GM23338 (cell line): ENCODE data around the gene PAEP.

Experiments
- CREB1 ChIP-seq: fragments of 250-450 bp; sonication (Bioruptor Pico); IDR thresholded peaks from 2 replicates; pipeline ENCODE4 v1.5.0; 2020; ENCODE audit warnings: low read depth, mild to moderate bottlenecking, moderate library complexity
- CTCF ChIP-seq, 2 experiments: fragments of 200-600 bp in 1 of 2; sonication (generic) in 1 of 2; conservative IDR thresholded peaks; 2 replicates each; pipeline versions ENCODE4 v1.5.1 to v1.6.1; 2016 to 2017; ENCODE audit warnings: antibody characterized with exemption in 2 of 2, low read depth in 2 of 2, mild to moderate bottlenecking in 2 of 2, moderate library complexity in 1 of 2
- ETS1 ChIP-seq: IDR thresholded peaks from 2 replicates; pipeline ENCODE4 v1.6.1; 2016; ENCODE audit warnings: antibody characterized with exemption
- EZH2 ChIP-seq: fragments of 200-600 bp; sonication (generic); IDR thresholded peaks from one replicate; pipeline ENCODE4 v1.8.0; 2017; ENCODE audit warnings: antibody characterized with exemption, mild to moderate bottlenecking, low read depth; ENCODE audit not compliant: unreplicated experiment
- EZH2phosphoT487 ChIP-seq: fragments of 200-600 bp; sonication (generic); IDR thresholded peaks from one replicate; pipeline ENCODE4 v1.8.1; 2018; ENCODE audit warnings: antibody characterized with exemption; ENCODE audit not compliant: unreplicated experiment
- JUNB ChIP-seq: IDR thresholded peaks from one replicate; pipeline ENCODE4 v1.6.1; 2016; ENCODE audit warnings: antibody characterized with exemption; ENCODE audit not compliant: unreplicated experiment
- NANOG ChIP-seq: IDR thresholded peaks from 2 replicates; pipeline ENCODE4 v1.6.1; 2016; ENCODE audit warnings: antibody characterized with exemption, borderline replicate concordance
- POLR2AphosphoS5 ChIP-seq: IDR thresholded peaks from 2 replicates; pipeline ENCODE4 v1.6.1; 2016; ENCODE audit warnings: antibody characterized with exemption, low read depth
- REST ChIP-seq: IDR thresholded peaks from one replicate; pipeline ENCODE4 v1.6.1; 2018; ENCODE audit warnings: antibody characterized with exemption; ENCODE audit not compliant: unreplicated experiment
- ZNF114 ChIP-seq: fragments of 250-450 bp; sonication (Bioruptor Pico); IDR thresholded peaks from 2 replicates; pipeline ENCODE4 v1.5.0; 2020; ENCODE audit warnings: mild to moderate bottlenecking, moderate library complexity
- ZNF462 ChIP-seq: fragments of 250-450 bp; sonication (Bioruptor Pico); IDR thresholded peaks from 2 replicates; pipeline ENCODE4 v1.5.0; 2020; ENCODE audit warnings: mild to moderate bottlenecking, moderate library complexity

GRCh38 chr9:135522137-135522877 lies 39.2 kb upstream of the PAEP start:
- TF ChIP-seq CTCF (conservative IDR thresholded peaks at IDR 0.05; ENCODE audit: low read depth in 2 of 2) (no peak), EZH2phosphoT487 (no peak), EZH2 (no peak), CREB1 (no peak), REST (no peak), POLR2AphosphoS5 (no peak), NANOG (no peak), JUNB (no peak), ZNF114 (CRISPR knock-in tag) (no peak), ETS1 (no peak), ZNF462 (CRISPR knock-in tag) (no peak)
